ENCODE data around the gene RHOBTB1.

Gene RHOBTB1

GRCh38 chr10:60967260-60967659, 23.3 kb upstream of the RHOBTB1 start:
- Histone ChIP-seq H3K36me3 (no peaks in the 10 kb centered on the region), H3K27me3 (no peaks in the 10 kb centered on the region)
- no peak for TF ChIP-seq Cebpa-rat (IDR thresholded peaks at IDR 0.05)

GRCh38 chr10:60965696-60966095, 21.7 kb upstream of the RHOBTB1 start:
- no peaks in the 10 kb centered on the region for H3K9me3 ChIP-seq (replicated peaks in 1 of 11)
- H3K4me1 ChIP-seq: peaks cover 3 to 35% (median 16%) of the 10 kb centered on the region in 10 experiments; a peak in 17 of 20 replicates
- no peaks in the 10 kb centered on the region for H3K27me3 ChIP-seq
- no peaks in the 10 kb centered on the region for H3K36me3 ChIP-seq
- no peak overlapping the region for H3K4me3 ChIP-seq
- TF ChIP-seq Cebpa-rat (IDR thresholded peaks at IDR 0.05): no peak
- peak overlapping the region in 2 of 11 experiments; percentile 22 to 23; a peak in 3 of 22 replicates for H3K4me2 ChIP-seq
- no peak overlapping the region for H3K9ac ChIP-seq
- H3K27ac ChIP-seq: no peak overlapping the region
- H4K20me1 ChIP-seq: no peaks in the 10 kb centered on the region

More at GRCh38 chr10:60967260-60967659, 23.3 kb upstream of the RHOBTB1 start:
- Histone ChIP-seq H4K20me1 (no peaks in the 10 kb centered on the region), H3K4me2 (peak overlapping the region in 1 of 11 experiments; percentile 37; a peak in 4 of 22 replicates), H3K9me3 (replicated peaks in 1 of 11) (no peaks in the 10 kb centered on the region), H3K4me3 (no peak overlapping the region), H3K4me1 (peaks cover 3 to 36% (median 9%) of the 10 kb centered on the region in 10 experiments; a peak in 17 of 20 replicates), H3K27ac (no peak overlapping the region), H3K9ac (no peak overlapping the region)

DNA sequence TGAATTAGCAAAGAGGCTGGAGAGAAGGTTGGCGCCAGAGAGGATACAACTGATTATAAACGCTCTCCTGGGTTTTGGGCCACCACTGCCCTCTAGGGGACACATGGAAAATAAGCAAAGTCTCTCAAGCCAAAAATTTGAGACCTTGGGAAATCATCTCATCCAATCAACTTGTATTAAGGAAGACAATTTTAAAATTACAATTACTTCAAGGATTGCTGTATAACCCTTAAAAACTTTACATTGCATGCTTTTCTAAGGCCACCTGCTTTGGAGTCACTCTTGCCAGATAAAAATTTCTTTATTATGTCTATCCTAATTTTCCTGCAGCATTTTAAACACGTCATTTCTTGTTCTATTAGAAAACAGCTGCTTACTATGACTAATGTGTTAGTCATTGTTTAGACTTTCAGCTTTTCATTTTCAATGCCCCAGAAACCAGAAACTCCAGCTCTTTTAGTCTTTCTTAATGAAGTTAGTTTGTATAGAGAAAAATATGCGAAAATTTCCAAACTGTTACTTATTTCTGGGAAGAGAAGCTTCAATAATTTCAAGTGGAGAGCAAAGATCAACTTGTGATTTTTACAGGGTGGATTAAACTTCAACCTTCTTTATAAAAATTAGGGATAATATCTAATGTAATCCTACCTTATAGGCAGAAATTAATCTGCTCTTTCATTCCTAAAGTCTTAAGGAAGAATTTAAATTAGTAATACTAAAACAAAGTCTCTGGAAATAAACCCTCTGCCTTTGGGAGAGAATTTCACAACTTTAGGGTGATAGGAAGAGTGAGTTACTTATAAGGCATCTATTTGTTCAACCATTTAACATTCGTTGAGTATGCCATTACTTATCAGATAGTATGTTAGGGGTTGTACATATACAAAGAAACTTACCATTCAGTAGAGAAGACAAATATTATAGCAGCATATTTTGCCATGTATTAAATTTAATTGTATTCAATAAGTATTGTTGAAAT, 20.6 kb upstream of the RHOBTB1 start:
- Histone ChIP-seq H3K27me3 (no peaks in the 10 kb centered on the region), H4K20me1 (no peaks in the 10 kb centered on the region), H3K4me2 (no peak overlapping the region), H3K4me3 (no peak overlapping the region), H3K9me3 (replicated peaks in 1 of 11) (no peaks in the 10 kb centered on the region), H3K36me3 (no peaks in the 10 kb centered on the region), H3K4me1 (peaks cover 3 to 32% (median 18%) of the 10 kb centered on the region in 10 experiments; a peak in 17 of 20 replicates), H3K27ac (no peak overlapping the region), H3K9ac (no peak overlapping the region)
- TF ChIP-seq Cebpa-rat (IDR thresholded peaks at IDR 0.05): no peak

GRCh38 chr10:60963441-60964256, 19.7 kb upstream of the RHOBTB1 start:
- H3K36me3 ChIP-seq: no peaks in the 10 kb centered on the region
- TF ChIP-seq Cebpa-rat (IDR thresholded peaks at IDR 0.05): no peak
- no peak overlapping the region for H3K4me3 ChIP-seq

GRCh38 chr10:60962946-60963345, 19.0 kb upstream of the RHOBTB1 start:
- no peaks in the 10 kb centered on the region for H3K9me3 ChIP-seq (replicated peaks in 1 of 11)
- H3K27me3 ChIP-seq: no peaks in the 10 kb centered on the region
- no peak overlapping the region for H3K4me3 ChIP-seq
- no peak overlapping the region for H3K4me2 ChIP-seq
- H3K36me3 ChIP-seq: no peaks in the 10 kb centered on the region
- TF ChIP-seq Cebpa-rat (IDR thresholded peaks at IDR 0.05): no peak
- H3K9ac ChIP-seq: no peak overlapping the region
- no peaks in the 10 kb centered on the region for H4K20me1 ChIP-seq
- no peak overlapping the region for H3K27ac ChIP-seq
- H3K4me1 ChIP-seq: peaks cover 2 to 29% (median 16%) of the 10 kb centered on the region in 10 experiments; a peak in 17 of 20 replicates

More at GRCh38 chr10:60963441-60964256, 19.7 kb upstream of the RHOBTB1 start:
- Histone ChIP-seq H3K4me1 (peaks cover 3 to 32% (median 18%) of the 10 kb centered on the region in 10 experiments; a peak in 17 of 20 replicates), H4K20me1 (no peaks in the 10 kb centered on the region), H3K9ac (no peak overlapping the region), H3K27me3 (no peaks in the 10 kb centered on the region), H3K9me3 (replicated peaks in 1 of 11) (no peaks in the 10 kb centered on the region), H3K27ac (no peak overlapping the region), H3K4me2 (no peak overlapping the region; a peak in 2 of 22 replicates)

- Histone ChIP-seq H3K27ac (no peak overlapping the region), H3K4me1 (peaks cover 0 to 22% (median 10%) of the 10 kb centered on the region in 10 experiments; a peak in 15 of 20 replicates), H3K9ac (no peak overlapping the region), H3K4me2 (peak overlapping the region in 6 of 11 experiments; percentile 22 to 56 (median 40); a peak in 11 of 22 replicates), H4K20me1 (no peaks in the 10 kb centered on the region), H3K4me3 (no peak overlapping the region), H3K27me3 (no peaks in the 10 kb centered on the region), H3K36me3 (no peaks in the 10 kb centered on the region), H3K9me3 (replicated peaks in 1 of 11) (no peaks in the 10 kb centered on the region)
- TF ChIP-seq Cebpa-rat (IDR thresholded peaks at IDR 0.05): no peak
Observed at GRCh38 chr10:60960913-60961312, 16.9 kb upstream of the RHOBTB1 start.

- no peak overlapping the region for H3K27ac ChIP-seq
- H3K4me1 ChIP-seq: peaks cover 0 to 14% (median 9%) of the 10 kb centered on the region in 10 experiments; a peak in 15 of 20 replicates
- no peak for TF ChIP-seq Cebpa-rat (IDR thresholded peaks at IDR 0.05)
Observed at GRCh38 chr10:60960031-60960430, 16.0 kb upstream of the RHOBTB1 start.

DNA sequence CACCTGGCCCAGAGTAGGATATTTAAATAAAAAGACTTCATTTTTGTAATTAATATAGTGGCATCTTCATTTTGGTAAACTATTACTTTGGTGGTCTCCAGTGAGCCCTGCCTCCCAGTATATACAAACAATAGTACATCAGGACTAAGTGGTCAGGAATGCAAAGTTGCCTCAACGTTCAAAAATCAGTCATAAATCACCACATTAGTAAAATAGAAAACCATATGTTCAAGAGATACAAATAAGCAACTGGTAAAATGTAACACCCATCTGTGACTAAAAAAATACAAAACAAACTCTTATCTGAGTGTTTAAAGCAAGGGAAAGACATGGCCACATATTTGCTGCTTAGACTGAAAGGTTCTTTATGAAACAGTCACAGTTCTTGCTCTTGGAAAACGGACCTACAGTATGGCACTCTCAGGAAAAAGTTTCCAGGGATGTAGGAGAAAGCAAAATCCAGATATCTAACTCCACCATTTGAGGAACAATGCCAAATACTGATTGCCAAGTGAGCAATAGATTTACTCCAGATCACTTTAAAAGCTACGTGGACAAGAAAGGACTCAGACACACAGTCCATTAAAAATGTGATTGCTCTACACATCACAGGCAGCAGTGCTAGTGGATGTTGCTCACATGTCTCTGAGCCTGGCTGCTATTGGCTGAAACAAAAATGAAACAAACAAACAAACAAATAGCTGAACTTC, 15.1 kb upstream of the RHOBTB1 start:
- Histone ChIP-seq H3K27ac (no peak overlapping the region), H3K4me2 (no peak overlapping the region), H4K20me1 (no peaks in the 10 kb centered on the region), H3K4me3 (no peak overlapping the region), H3K27me3 (no peaks in the 10 kb centered on the region), H3K9me3 (replicated peaks in 1 of 11) (no peaks in the 10 kb centered on the region), H3K36me3 (no peaks in the 10 kb centered on the region), H3K9ac (no peak overlapping the region), H3K4me1 (peaks cover 0 to 11% (median 8%) of the 10 kb centered on the region in 10 experiments; a peak in 14 of 20 replicates)
- TF ChIP-seq Cebpa-rat (IDR thresholded peaks at IDR 0.05): no peak

More at GRCh38 chr10:60960031-60960430, 16.0 kb upstream of the RHOBTB1 start:
- Histone ChIP-seq H3K27me3 (no peaks in the 10 kb centered on the region), H3K4me2 (no peak overlapping the region), H3K4me3 (no peak overlapping the region), H3K9me3 (replicated peaks in 1 of 11) (no peaks in the 10 kb centered on the region), H3K36me3 (no peaks in the 10 kb centered on the region), H4K20me1 (no peaks in the 10 kb centered on the region), H3K9ac (no peak overlapping the region)
